Fibroblast of skin of scalp (primary cell): ENCODE measurements around the gene NXNL1. TPM values are rescaled to one million over a fixed set of nuclear protein-coding genes. Genes with fewer than 3 reads are reported as not detected.
"Not testable (repeated sequence)": the region's sequence is repeated elsewhere in the genome, so short reads cannot be mapped to it uniquely, and the experiment has no call there.

Experiments used
- DNase-seq: peaks from one replicate; pipeline ENCODE4 v3.0.0-alpha.2; 2013
- polyA plus RNA-seq, 2 experiments: library from polyadenylated mRNA; unstranded; fragments of 120-200 nt; gene quantifications; one replicate each; pipeline ENCODE4 v1.2.1, GENCODE V29; 2013; ENCODE audit not compliant: insufficient read length in 2 of 2

NXNL1 gene, protein sequence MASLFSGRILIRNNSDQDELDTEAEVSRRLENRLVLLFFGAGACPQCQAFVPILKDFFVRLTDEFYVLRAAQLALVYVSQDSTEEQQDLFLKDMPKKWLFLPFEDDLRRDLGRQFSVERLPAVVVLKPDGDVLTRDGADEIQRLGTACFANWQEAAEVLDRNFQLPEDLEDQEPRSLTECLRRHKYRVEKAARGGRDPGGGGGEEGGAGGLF
- not detected for polyA plus RNA-seq (2013, experiment 1 of 2; ENCODE audit: insufficient read length)
- polyA plus RNA-seq (2013, experiment 2 of 2; ENCODE audit: insufficient read length), result not detected

DNA sequence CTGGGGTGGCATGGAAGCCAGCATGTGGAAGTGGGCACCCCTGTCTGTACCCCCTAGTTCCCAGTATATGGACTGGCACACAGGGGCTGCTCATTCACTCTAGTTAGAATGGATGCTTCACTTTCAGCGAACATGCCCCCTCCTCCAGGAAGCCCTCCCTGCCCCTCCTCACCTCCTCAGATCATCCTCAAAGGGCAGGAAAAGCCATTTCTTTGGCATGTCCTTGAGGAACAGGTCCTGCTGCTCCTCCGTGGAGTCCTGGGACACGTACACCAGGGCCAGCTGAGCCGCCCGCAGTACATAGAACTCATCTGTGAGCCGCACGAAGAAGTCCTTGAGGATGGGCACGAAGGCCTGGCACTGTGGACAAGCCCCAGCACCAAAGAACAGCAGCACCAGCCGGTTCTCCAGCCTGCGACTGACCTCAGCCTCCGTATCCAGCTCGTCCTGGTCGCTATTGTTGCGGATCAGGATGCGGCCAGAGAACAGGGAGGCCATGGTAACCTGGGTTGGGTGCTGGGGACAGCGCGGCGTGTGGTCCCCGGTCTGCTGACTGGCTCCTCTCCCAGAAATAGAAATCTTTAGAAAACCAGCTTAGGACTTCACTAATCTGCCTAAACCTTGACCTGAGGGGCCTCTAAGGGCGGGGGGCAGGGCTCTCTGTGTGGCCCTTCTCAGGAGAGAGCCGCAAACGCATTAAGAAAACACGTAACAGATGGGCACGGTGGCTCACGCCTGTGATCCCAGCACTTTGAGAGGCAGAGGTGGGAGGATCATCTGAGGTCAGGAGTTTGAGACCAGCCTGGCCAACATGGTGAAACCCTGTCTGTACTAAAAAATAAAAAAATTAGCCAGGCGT lies at the start of gene NXNL1:
Gene NXNL1 (minus strand): TSS at position 555 of the 859 bp plus-strand sequence. CDS start 57 bp downstream, at position 498.
- DNase-seq, result no peak

DNA sequence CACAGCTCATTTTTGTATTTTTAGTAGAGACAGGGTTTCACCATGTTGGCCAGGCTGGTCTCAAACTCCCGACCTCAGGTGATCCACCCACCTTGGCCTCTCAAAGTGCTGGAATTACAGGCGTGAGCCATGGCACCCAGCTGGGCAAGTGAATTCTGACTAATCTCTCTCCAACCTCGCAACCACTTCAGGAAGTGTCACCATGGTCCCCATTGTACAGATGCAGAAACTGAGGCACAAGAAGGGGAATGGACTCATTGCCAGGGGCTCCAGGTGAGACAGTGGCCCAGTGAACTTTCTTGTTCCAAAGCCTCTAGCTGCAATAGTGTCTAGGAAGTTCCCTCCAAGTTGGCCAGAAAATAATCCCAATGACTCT lies 47.8 kb upstream of the NXNL1 start:
- DNase-seq, result not testable (repeated sequence)

DNA sequence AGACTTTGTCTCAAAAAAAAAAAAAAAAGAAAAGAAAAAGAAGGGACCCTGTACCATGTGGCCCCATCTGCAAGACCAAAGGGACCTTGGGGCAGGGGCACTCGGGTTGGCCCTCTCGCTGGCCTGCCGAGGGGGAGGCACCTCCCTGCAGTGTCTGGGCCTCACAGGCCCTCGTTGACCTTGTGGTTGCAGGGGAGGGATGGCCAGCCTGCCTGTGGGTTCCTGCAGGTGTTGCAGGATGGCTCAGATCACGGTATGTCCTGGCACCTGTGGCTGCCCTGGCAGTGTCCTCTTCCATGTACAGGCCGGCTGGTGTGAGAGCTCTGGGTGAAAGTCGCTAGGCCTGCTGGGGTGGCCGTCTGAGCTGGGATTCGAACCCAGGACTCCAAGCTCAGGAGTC lies 46.0 kb upstream of the NXNL1 start:
- no peak for DNase-seq

DNA sequence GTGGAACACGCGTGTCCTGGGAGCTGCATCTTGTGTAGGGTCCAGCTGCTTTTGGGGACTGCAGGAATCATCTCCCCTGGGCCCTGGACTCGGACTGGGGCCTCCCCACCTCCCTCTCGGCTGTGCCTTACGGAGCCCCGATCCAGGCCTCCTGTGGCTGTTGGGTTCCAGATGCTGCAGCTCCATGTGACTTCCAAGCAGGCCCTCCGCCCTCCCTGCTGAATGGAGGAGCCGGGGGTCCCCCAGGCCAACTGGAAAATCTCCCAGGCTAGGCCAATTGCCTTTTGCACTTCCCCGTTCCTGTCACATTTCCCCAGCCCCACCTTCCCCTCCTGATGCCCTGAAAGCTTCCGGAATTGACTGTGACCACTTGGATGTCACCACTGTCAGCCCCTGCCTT lies 44.5 kb upstream of the NXNL1 start:
- no peak for DNase-seq

DNA sequence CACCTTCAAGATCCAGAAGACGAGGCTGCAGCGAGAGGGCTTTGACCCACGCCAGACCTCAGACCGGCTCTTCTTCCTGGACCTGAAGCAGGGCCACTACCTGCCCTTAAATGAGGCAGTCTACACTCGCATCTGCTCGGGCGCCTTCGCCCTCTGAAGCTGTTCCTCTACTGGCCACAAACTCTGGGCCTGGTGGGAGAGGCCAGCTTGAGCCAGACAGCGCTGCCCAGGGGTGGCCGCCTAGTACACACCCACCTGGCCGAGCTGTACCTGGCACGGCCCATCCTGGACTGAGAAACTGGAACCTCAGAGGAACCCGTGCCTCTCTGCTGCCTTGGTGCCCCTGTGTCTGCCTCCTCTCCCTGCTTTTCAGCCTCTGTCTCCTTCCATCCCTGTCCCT lies 43.7 kb upstream of the NXNL1 start:
- DNase-seq, result no peak

DNA sequence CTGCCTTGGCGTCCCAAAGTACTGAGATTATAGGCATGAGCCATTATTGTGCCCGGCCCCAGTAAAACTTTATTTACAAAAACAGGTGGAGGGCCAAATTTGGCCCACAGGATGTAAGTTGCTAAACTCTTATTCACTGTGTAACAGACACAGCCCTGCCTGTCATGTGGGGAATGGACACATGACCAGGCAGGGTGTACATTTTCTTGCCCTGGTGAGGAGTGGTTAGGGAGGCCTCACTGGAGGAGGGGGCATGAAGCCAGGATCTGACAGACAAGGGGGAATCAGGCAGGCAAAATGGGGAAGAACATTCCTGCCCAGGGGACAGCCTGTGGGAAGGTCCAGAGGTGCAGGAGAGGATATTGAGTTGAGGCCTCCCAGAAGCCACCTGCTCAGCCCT lies 43.3 kb upstream of the NXNL1 start:
- no peak for DNase-seq

DNA sequence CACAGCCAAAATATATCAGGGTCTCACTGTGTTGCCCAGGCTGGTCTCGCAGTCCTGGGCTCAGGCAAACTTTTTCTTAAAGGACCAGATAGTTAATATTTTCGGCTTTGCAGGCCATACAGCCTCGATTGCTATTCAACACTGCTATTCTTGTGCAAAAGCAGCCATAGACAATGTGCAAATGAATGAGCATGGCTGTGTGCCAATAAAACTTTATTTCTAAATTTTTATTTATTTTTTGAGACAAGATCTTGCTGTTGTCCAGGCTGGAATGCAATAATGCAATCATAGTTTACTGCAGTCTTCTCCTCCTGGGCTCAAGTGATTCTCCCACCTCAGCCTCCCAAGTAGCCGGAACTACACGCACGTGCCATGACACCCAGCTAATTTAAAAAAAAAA lies 42.5 kb upstream of the NXNL1 start:
- no peak for DNase-seq

DNA sequence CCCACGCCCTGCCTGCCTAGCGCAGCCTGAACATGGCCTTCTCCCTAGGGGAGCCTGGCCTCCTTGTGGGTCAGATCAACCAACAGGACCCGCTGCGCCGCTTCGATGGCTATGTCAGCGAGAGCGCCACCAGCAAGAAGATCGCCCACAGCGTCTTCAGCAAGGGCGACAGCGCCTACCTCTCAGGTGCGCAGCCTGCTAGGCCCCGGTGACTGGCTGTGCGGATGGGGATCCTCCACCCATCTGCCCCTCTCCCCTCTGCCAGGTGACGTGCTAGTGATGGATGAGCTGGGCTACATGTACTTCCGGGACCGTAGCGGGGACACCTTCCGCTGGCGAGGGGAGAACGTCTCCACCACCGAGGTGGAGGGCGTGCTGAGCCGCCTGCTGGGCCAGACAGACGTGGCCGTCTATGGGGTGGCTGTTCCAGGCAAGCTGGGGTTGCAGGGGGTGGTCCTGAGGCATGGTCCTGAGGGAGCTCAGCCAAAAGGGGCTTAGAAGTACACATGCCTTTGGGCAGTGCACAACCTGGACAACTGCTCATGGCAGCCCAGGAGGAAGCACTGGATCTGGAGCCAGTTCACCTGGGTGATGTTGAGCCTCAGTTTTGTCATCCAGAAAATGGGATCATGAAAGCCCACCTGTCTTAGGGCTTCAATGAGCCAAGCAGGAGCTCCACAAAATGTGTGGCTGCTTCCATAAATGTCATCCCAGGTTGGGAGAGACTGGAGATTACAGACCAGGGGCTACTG lies 39.9 kb upstream of the NXNL1 start:
- no peak for DNase-seq

DNA sequence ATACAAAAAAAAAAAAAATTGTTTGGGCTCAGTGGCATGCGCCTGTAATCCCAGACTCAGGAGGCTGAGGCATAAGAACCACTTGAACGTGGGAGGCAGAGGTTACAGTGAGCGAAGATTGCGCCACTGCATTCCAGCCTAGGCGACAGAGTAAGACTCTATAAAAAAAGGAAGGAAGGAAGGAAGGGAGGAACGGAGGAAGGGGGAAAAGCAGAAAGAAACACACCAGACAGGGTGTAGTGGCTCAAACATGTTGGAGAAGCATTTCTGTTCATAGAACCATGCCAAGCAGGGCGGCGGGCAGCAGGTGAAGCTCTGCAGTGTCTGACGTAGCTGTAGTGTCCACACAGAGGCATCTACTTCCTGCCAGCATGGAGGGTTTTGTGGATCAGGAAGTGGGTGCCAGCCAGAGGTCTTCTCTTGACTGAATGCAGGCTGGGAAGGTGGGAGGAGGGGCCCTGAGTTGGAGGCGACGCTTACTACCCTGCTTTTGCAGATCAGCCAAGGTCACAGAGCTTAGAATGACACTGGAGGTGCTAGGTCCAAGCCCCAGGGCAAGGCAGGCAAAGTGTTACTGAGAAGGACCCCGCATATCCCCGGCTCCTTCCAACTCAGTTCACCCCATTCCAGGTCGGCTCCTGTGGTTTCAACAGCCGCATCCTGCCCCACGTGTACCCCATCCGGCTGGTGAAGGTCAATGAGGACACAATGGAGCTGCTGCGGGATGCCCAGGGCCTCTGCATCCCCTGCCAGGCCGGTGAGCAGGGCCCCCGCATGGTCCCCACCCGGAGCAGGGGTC lies 39.1 kb upstream of the NXNL1 start:
- DNase-seq, result peak; percentile 47

DNA sequence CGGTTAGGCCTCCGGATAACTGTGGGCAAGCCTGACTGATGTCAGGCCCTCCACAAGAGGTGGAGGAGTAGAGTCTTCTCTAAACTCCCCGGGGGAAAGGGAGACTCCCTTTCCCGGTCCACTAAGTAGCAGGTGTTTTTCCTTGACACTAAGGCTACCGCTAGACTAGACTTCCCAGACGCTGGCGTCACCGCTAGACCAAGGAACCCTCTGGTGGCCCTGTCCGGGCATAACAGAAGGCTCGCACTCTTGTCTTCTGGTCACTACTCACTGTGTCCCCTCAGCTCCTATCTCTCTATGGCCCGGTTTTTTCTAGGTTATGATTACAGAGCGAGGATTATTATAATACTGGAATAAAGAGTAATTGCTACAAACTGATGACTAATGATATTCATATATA lies 38.3 kb upstream of the NXNL1 start:
- not testable (repeated sequence) for DNase-seq

DNA sequence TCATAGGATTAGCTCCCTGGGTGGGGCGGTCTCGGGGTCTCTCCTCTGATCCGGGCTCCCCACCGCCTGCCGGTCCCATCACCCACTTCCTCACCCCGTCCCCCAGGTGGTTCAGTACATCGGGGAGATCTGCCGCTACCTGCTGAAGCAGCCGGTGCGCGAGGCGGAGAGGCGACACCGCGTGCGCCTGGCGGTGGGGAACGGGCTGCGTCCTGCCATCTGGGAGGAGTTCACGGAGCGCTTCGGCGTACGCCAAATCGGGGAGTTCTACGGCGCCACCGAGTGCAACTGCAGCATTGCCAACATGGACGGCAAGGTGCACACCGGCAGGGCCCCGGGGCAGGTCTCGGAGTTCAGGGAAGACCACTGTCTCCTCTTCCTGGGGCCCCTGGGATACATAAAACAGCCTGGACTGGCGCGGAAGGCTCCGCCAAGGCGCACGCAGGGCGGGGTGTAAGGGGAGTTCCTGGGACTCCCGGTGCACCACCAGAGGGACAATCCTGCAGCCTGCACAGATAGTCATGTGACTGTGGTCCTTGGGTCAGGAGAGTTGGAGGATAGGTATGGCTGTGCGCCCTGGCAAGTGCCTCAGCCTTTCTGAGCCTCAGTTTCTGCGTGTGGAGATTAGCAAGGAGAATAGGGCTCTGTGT lies 36.5 kb upstream of the NXNL1 start:
- DNase-seq, result no peak

DNA sequence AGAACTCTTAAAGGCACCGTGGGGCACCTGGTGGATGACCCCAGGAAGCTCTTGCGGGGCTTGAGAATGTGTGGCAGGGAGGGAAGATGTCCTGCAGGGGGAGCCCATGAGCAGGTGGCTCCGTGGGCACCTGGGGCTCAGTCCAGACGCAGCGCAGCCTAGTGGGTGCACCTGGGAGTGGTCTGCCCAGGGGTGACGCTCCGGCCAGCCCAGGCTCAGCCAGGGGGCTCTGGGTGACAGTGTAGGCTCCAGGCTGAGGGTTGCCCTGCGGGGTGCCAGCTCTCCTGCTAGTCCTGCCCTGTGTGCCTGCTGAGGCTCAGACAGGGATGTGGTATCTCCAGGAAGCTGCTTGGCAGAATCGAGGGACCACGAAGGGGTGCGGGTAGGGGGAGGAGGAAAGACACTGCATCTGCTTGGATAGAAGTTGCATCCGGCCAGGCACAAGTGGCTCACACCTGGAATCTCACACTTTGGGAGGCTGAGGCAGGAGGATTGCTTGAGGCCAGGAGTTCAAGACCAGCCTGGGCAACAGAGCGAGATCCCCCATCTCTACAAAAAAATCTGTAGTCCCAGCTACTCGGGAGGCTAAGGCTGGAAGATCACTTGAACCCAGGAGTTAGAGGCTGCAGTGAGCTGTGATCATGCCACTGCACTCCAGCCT lies 35.7 kb upstream of the NXNL1 start:
- peak; percentile 77 for DNase-seq

DNA sequence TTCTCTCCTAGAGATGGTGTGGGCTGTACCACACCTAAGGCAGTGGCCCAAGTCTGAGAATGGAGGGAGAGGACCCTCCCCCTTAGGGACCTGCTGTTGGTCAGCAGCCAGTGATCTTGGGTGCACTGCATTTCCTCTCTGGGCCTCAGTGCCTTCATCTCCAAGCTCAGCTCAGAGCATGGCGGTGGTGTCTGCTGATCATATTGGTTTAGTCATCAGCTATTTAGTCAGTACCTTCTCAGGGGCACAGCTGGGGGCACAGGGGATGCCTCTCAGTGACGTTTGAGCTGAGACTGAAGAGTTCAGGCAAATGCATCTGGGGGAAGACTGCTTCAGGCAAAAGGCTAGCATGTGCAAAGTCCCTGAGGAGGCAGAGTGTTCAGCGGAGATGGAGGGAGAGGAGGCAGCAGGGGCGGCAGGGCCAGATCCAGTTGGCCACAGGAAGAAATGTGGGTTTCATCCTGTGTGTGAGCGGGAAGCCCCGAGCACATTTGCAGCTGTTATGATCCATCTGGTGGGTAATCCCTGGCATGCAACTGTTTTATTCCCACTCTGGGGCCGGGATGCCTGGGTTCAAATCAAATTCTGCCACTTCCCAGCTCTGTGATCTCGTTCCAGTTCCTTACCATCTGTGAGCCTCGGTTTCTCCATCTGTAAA lies 35.0 kb upstream of the NXNL1 start:
- DNase-seq, result peak; percentile 33

DNA sequence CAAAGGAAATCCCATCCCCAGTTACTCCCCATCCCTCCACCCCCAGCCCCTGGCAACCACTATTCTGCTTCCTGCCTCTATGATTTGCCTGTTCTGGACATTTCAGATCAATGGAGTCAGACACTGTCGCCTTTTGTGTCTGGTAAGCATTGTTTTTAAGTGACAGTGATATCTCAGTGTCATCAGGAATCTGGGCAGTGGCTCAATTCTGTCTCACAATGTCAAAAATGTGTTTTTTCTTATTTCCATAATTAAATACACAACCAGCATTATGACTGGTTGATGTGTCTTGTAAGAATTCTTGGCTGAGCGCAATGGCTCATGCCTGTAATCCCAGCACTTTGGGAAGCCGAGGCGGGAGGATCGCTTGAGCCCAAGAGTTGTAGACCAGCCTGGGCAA lies 30.6 kb upstream of the NXNL1 start:
- peak; percentile 84 for DNase-seq

DNA sequence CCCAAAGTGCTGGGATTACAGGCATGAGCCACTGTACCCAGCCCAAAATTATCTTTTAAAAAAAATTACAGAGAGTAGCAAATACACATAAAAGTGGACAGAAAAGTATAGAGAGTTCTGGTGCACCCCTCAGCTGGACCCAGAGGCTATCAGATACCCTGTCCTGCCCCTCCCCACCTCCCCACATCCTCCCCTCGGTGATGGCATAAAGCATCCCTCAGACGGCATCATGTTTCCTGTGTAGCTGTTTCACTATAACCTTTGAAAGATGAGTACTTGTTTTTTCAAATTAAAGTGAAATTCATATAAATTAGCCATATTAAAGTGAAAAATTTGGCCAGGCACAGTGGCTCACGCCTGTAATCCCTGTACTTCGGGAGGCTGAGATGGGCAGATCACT lies 29.7 kb upstream of the NXNL1 start:
- DNase-seq, result no peak

DNA sequence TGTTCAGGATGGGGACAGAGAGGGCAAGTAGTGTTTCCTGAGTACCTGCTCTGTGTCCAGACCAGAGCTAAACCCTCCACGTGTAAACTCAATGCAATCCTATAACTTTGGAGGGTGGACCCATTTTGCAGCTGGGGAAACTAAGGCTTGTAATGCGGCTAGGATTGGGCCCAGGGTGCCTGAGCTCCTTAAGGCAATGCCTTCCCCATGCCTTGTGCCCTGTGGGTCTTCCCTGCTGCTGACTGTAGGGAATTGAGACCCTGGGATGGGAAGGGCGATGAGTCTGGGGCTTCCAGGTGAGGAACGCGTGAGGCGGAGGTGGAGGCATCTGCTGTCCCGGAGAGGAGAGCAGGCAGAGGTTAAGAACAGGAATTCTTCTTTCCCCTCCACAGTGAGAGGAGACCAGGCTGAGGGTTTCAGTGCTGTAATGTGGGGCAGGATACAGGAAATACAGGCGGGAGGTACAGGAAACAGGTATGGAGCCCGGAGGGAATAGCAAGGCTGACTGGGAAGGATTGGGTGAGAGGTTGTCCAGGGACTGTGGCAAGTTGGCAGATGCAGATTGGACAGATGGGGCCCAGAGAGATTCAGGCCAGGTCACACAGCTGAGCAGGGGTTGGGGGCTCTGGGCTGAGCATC lies 28.8 kb upstream of the NXNL1 start:
- DNase-seq, result no peak

DNA sequence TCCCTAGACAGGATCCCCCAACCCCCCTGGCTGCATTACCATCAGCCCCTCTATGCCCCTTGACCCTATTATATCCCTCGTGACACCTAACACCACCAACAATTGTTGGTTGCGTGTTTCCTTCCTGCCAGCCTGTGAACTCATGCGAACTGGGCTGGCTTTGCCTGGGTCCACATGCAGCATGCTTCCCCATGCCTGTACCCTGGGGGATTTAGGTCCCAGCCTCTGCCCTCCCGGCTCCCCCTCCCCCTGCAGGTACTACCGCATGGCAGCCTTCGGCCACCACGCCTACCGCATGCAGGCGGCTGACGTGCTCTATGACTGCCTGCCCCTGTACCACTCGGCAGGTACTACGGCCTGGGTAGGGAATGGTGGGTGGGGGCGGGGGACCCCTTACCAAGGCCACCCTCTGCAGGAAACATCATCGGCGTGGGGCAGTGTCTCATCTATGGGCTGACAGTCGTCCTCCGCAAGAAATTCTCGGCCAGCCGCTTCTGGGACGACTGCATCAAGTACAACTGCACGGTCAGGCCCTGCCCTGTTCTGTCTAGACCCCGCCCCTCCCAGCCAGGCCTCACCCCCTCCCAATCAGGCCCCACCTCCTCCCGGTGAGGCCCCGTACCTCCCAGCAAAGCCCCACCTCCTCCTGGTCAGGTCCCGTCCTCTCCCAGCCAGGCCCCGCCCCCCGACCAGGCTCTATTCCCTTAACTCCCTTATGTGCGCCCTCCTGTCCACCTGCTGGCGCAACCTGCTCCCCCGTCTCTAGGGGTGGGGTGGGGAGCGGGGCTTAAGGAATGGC lies 28.1 kb upstream of the NXNL1 start:
- DNase-seq, result peak; percentile 37

DNA sequence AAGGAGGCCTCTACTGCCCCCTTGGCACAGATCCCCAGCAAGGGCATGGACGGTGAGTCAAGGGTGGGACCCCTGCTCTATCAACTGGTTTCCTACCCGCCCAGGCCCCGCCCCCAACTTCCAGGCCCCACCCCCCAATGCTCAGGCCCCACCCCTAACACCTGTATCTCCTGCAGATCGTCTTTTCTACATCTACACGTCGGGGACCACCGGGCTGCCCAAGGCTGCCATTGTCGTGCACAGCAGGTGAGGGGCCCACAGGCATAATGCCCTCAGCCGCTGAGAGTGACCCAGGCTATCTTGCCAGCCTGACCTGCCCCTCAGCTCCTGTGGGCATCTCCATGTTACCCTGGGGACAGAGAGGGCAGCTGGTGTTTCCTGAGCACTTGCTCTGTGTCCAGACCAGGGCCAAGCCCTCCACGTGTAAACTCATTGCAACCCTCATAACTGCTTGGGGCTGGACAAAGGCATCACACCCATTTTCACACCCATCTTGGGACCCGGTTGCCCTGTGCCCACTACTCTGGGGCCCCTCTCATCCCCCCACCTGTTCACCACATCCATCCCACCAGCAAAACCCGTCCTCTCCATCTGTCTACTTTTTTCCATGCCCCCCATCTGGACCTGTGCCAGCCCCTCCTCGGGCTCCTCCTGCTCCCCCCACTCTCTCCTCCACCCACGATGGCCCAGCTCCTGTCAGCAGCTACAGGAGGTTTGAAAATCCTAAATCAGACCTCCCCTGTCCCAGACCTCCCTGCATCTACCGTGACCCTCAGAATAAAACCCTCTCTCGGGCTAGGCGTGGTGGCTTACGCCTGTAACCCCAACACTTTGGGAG lies 26.8 kb upstream of the NXNL1 start:
- DNase-seq, result no peak
